NT2/D1 (cell line): ENCODE data around the gene ZNF467.

ENCODE experiments used
- SUZ12 ChIP-seq: IDR thresholded peaks from 2 replicates; pipeline ENCODE4 v1.6.1; 2011; ENCODE audit not compliant: insufficient read length, insufficient read depth; ENCODE audit errors: extremely low read depth
- YY1 ChIP-seq: IDR thresholded peaks from 2 replicates; pipeline ENCODE4 v1.6.1; 2011; ENCODE audit not compliant: insufficient read length, insufficient read depth

DNA sequence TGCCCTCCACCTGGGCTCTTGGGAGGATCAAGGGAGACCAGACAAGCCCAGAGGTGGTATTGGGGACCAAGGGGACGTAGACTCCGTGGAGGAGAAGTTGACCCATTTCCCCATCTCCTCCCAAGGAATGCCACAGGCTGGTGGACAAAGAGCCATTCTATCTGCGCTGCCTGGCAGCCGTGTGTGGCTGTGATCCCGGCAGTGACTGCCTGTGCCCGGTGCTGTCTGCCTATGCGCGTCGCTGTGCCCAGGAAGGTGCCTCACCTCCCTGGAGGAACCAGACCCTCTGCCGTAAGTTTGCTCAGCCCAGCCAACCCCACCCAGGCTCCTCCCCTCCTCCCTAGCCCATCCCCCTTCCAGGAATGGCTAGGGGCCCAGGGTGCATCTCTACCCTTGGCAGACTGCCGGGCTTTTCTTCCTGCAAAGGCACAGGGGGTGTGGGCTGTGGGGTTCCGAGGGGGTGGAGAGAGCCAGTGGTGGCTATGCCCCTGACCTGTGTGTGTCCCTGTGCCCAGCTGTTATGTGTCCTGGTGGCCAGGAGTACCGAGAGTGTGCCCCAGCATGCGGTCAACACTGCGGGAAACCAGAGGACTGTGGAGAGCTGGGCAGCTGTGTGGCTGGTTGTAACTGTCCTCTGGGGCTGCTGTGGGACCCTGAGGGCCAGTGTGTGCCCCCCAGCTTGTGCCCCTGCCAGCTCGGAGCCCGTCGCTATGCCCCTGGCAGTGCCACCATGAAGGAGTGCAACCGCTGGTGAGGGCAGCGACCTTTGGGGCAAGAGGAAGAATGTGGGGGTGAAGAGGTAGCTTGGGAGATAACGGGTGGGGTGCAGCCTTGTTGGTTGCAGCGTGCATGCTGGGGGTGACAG is 10.2 kb upstream of the ZNF467 start:
- TF ChIP-seq YY1 (no peak), SUZ12 (no peak)
